GM18508 (cell line): ENCODE results near the gene CRTAC1.
"Not testable (repeated sequence)": the region's sequence is repeated elsewhere in the genome, so short reads cannot be mapped to it uniquely, and the experiment has no call there.

Source experiments
- ATAC-seq: cut with Tn5 transposase; IDR thresholded peaks from one replicate; pipeline ENCODE4 v1.9.1; 2021; ENCODE audit warnings: moderate number of reproducible peaks; ENCODE audit not compliant: insufficient read depth, unreplicated experiment

CRTAC1 gene

GRCh38 chr10:97849687-97850402, 180.6 kb downstream of the CRTAC1 start, which contains the start of gene GOLGA7B:
GOLGA7B (plus strand) TSS chr10:97849843; CDS start chr10:97850304, 461 bp downstream.
- no peak for ATAC-seq

GRCh38 chr10:97849103-97849686, 181.2 kb downstream of the CRTAC1 start:
- no peak for ATAC-seq

- no peak for ATAC-seq
Measured at GRCh38 chr10:97844678-97845077, 185.7 kb downstream of the CRTAC1 start.

- not testable (repeated sequence) for ATAC-seq
Measured at GRCh38 chr10:97843972-97844371, 186.4 kb downstream of the CRTAC1 start.

- ATAC-seq = no peak
Measured at GRCh38 chr10:97843281-97843671, 187.1 kb downstream of the CRTAC1 start.

GRCh38 chr10:97842656-97843280, 187.7 kb downstream of the CRTAC1 start:
- no peak for ATAC-seq

GRCh38 chr10:97842114-97842513, 188.3 kb downstream of the CRTAC1 start:
- not testable (repeated sequence) for ATAC-seq

GRCh38 chr10:97841166-97841565, 189.3 kb downstream of the CRTAC1 start:
- not testable (repeated sequence) for ATAC-seq

- no peak for ATAC-seq
Measured at GRCh38 chr10:97838091-97838490, 192.3 kb downstream of the CRTAC1 start.

- ATAC-seq = no peak
Measured at GRCh38 chr10:97836446-97836845, 194.0 kb downstream of the CRTAC1 start.

GRCh38 chr10:97831259-97831658, 199.2 kb downstream of the CRTAC1 start:
- no peak for ATAC-seq

GRCh38 chr10:97830064-97830463, 200.4 kb downstream of the CRTAC1 start:
- ATAC-seq = no peak

- ATAC-seq = no peak
Measured at GRCh38 chr10:97828721-97829120, 201.7 kb downstream of the CRTAC1 start.

GRCh38 chr10:97827702-97828291, 202.6 kb downstream of the CRTAC1 start:
- no peak for ATAC-seq

- ATAC-seq = no peak
Measured at GRCh38 chr10:97826892-97827291, 203.5 kb downstream of the CRTAC1 start.

- no peak for ATAC-seq
Measured at GRCh38 chr10:97825020-97825760, 205.2 kb downstream of the CRTAC1 start.

- no peak for ATAC-seq
Measured at GRCh38 chr10:97823734-97824133, 206.7 kb downstream of the CRTAC1 start.

- no peak for ATAC-seq
Measured at GRCh38 chr10:97822261-97822687, 208.1 kb downstream of the CRTAC1 start.

GRCh38 chr10:97821308-97822038, 208.9 kb downstream of the CRTAC1 start:
- ATAC-seq = no peak
